HG02610 (cell line): ENCODE results near the gene CDPF1.

ENCODE experiments used
- ATAC-seq: cut with Tn5 transposase; IDR thresholded peaks from one replicate; pipeline ENCODE4 v1.9.1; 2021; ENCODE audit warnings: mild to moderate bottlenecking, moderate library complexity; ENCODE audit not compliant: unreplicated experiment

The CDPF1 gene

GRCh38 chr22:46259374-46259773 is 9.3 kb upstream of the CDPF1 start:
- no peak for ATAC-seq

GRCh38 chr22:46256358-46256958 is 6.4 kb upstream of the CDPF1 start:
- ATAC-seq: no peak

GRCh38 chr22:46251816-46252380 is 1.8 kb upstream of the CDPF1 start:
- no peak for ATAC-seq

DNA sequence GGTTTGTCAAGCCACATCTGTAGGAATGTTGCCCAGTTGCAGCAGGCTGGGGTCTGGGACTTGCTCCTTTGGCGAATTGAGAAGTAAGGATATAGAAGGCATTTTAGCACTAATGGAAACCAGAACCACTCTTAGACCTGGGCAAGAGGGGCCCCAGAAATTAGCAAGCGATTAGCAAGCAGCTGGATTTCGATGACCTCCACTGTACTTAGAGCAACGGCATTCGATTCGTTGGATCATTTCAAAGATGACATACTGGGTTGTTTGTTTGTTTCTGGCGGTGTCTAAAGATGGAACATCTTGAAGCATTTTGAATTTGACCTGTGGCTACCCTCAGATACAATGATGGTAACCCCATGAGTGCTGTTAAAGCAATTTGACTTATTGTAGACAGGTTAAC is 1.2 kb upstream of the CDPF1 start:
- no peak for ATAC-seq

DNA sequence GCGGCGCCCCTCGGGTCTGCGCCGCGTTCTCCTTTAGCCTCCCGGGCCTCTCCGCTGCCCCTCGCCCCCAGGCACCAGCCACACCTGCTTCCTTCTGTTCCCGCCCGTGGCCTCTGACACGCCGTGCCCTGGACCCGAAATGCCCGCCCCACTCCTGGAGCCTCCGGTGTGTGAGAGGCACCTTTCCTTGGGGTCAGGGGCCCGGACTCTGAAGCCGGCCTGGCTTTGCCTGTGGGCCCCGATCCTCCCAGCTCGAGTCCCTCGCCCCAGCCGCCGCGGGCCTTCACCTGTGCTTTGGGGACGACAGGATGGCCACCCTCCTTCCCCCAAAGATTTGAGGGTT is 661 bp upstream of the CDPF1 start:
- ATAC-seq: no peak

DNA sequence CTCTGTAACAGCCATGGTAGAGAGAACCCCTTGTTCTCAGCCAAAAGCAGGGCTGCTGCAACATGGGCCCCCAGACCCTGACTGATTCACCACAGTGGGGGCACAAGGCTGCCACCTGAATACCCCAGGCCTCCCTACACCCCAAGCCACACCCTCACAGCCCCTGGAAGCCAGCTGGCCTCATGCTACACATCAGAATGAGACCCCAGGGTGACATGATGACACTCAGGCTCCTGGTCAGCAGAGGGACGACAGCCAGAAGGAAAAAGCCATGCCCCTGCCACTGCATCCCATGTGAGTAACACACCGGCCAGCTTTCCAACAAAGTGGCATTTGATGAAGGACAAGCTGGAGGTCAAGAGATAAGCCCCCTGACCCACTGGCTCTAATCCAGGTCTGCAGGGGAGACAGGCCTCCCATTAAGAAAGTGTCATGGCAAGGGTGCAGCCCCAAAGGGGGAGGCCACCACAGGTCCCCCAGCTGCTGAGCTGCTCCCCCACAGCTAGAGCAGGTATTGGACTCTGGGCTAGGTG is 2.6 kb downstream of the CDPF1 start:
- no peak for ATAC-seq

GRCh38 chr22:46246178-46246577 is 3.9 kb downstream of the CDPF1 start:
- ATAC-seq: no peak

GRCh38 chr22:46245511-46245910 is 4.6 kb downstream of the CDPF1 start:
- ATAC-seq: no peak

GRCh38 chr22:46244771-46245170 is 5.3 kb downstream of the CDPF1 start:
- no peak for ATAC-seq

GRCh38 chr22:46242076-46242475 is 8.0 kb downstream of the CDPF1 start:
- ATAC-seq: no peak

DNA sequence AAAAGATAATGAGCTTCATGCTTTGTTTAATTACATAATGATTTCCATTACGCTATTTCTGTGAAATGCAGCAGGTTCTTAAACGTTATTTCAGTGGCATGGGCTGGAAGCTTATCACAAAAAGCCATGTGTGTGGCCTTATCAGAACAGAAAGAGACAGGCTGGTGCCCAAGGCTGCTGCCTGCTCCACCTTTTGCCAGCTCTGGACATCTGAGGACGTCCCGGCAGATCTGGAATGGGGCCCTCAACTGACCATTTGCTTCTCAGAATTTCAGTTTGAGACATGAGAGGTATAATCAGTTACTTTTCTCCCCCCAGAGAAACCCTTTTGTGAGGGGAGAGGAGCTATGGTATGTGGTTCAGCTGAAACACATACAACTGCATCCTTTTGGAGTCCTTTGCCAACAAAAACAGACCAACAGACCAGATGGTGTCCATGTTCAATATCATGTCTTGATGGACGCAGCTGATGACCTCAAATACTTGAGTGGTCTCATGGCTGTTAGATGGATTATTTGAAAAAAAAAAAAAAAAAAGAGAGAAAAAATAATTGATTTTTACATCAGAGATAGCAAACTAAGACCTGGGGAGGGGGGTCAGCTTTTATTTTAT is 8.6 kb downstream of the CDPF1 start:
- no peak for ATAC-seq

DNA sequence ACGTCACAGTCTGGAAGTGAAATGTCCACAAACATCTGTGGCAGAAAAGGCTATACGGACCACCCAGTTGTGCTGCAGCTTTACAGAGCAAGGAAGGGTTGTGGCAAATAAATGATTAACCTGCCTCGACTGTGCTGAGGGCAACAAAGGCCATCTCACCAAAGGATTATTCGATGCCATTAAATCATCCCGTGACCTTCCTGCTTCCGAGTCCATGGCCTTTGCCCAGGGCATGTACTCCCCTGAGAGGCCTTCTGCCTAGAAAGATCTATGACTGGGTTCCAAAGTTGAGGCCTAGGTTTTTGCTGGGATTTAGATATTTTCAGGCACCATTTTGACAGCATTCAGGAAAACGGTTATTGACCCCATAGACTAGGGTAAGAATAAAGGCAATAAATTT is 9.2 kb downstream of the CDPF1 start:
- no peak for ATAC-seq

- no peak for ATAC-seq
Measured at GRCh38 chr22:46240506-46240905, 9.6 kb downstream of the CDPF1 start.

GRCh38 chr22:46240073-46240472 is 10.0 kb downstream of the CDPF1 start:
- no peak for ATAC-seq

DNA sequence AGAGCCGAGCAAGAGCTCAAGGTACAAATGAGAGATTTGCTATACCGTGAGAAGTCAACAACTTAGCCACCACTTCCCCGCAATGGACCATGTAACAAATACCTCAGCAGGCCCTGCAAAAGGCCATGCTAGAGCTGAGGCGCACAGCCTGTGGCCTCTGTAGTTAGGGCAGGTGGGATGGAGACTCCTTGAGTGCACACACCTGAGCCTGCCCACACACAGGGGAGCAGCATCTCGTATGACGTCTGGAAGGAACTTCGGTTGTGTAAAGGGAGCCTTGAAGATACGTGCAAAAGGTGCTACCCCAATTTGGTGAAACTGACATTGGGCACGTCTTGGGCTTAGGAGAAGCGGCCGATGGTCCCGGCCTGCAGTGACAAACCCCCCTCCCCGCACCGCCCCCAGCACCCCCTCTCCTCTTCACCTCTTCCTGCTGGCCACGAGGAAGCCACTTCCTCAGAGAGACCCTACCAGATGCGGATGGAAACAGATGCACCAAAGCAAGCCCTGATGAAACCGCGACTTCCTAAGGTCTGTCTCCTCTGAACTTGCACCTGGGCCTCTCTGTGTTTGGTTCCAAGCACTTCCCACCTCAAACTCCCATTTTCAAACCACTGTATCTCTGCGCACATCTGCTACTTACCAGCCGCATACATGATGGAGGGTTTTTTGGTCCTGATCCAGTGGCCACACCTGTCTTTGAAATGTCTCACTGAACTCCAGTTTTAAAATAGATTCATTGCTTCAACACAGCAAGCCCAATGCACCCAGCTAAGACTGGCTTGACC is 10.6 kb downstream of the CDPF1 start:
- ATAC-seq: no peak

DNA sequence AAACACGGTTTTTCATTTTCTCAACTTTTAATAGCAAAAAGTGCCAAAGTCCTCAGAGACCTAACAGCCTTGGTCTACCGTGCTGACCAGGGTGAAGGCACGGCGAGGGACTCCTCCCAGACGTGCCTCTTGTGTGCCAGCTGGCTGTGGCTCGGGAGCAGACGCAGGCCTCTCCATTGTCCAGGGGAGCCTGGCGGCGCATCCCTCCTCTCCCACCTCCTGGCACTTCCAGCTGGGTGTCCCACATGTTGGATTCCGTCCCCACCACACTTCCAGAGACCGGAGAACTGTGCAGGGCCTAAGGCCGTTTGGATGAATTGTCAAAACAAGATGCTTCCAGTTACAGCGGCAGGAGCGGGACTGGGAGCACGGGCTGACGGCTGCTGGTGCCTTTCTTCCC is 11.6 kb downstream of the CDPF1 start:
- ATAC-seq: no peak

DNA sequence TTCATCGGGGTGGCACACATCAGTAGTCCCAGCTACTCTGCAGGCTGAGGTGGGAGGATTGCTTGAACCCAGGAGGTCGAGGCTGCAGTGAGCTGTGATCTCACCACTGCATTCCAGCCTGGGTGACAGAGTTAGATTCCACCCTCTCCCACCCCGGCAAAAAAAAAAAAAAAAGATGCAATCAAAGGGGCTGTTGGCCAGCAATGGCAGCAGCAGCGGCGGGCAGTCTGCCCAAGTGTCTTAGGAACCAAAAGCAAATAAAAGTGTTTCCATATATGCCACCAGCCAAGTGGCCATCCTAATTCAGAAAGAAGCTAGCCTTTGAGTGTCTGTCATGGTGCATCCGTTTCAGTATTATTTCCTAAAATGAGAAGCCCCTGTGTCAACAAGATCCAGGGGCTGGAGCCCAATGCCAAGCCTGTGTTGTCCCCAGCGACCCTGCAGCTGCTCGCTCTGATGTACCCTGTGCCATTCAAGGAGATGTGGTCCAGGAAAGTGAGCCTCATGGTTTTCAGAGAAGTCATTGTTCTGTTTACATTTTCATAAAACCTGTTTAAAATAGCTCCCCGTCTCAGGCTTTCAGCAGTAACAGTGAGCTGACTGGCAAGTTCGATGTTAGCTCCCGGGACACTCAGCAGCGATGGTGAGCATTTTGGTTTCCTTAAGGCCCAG is 12.5 kb downstream of the CDPF1 start:
- ATAC-seq: no peak

GRCh38 chr22:46234969-46235368 is 15.1 kb downstream of the CDPF1 start:
- ATAC-seq: no peak

GRCh38 chr22:46233231-46233630 is 16.9 kb downstream of the CDPF1 start:
- no peak for ATAC-seq

- no peak for ATAC-seq
Measured at GRCh38 chr22:46230262-46230901, 19.7 kb downstream of the CDPF1 start.

GRCh38 chr22:46229701-46230100 is 20.4 kb downstream of the CDPF1 start:
- ATAC-seq: no peak
